HTR-8/SVneo (cell line): ENCODE results near the gene CENPN.

Source experiments
- DNase-seq: peaks from one replicate; pipeline ENCODE4 v3.0.0; 2011; ENCODE audit warnings: low spot score, mixed read lengths; ENCODE audit not compliant: insufficient read length
- FAIRE-seq: peaks from 2 replicates; lab custom pipeline; 2011; peaks lifted over from hg19 to GRCh38; lab: Jason Lieb, UNC

CENPN gene

GRCh38 chr16:81073560-81074330 is 66.7 kb downstream of the CENPN start:
- no peak for FAIRE-seq
- DNase-seq = no peak

GRCh38 chr16:81076566-81077075 is 69.6 kb downstream of the CENPN start:
- DNase-seq (peak; percentile 81), FAIRE-seq (peak; percentile 73)

DNA sequence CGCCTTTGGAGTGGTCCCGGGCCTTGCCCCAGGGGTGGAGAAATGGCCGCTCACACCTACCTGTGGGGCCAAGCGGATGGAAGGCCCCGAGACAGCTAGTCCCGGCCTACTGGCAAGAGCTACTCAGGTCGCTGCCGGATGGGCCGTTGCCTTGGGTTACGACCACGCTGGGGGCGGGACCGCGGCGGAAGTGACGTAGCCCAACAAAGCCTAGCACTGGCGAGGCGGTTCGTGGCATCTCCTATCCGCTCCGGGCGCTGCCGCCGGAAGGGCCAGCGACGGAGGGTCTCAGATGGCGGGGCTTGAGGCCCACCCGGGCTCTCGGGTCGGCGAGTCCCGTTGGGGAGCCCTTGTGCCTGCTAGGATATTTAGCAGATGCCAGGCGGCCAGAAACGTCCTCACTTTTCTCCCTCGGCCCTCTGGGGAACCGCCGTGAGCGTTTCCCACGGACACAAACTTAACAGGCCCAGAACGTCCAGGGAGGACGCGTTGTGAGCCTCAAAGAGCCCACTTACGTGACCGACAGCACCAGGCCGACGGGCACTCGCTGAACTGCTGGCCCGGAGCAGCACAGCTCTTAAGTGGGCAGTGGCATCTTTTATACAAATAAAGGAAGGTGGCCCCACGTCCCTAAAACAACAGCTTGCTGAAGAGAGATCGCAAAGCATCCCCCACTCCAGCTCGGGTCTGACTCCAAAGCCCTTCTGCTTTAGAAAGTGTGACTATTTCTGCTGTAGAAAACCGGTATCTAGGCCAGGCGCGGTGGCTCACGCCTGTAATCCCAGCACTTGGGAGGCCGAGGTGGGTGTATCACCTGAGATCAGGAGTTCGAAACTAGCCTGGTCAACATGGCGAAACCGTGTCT is 70.3 kb downstream of the CENPN start, which contains the start of gene C16orf46:
C16orf46 (minus strand) TSS at position 163 of the 865 bp plus-strand sequence. CDS start 13,283 bp downstream, outside the sequence.
- peak; percentile 98 for DNase-seq
- FAIRE-seq = peak; percentile 100

DNA sequence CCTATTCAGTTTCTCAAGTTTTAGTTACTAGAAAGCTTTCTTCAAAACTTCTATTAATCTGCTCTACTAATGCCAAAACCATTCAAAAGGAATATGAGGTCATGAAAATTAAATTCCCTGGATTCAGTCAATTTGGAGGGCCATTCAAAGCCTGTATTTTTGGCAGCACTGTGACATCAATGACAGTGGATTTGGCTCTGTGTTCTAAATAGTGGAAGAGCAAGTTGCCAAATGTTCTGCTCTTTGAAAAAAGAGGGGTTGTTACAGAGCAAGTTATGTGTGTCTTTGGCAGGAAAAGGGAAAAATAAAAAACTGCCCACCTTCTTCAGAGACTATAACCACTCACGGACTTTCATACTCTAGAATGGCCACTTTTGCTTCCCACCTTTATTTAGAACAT is 73.2 kb downstream of the CENPN start:
- no peak for DNase-seq
- no peak for FAIRE-seq

- no peak for FAIRE-seq
- DNase-seq = no peak
Measured at GRCh38 chr16:81081014-81081413, 74.0 kb downstream of the CENPN start.
